WTC11 (cell line): ENCODE results near the gene DIDO1. TPM values are rescaled to one million over a fixed set of nuclear protein-coding genes. Genes with fewer than 3 reads are reported as not detected.

Source experiments
- ATAC-seq: fragments of 200-7000 bp; cut with Tn5 transposase; 2 replicates; pipeline ENCODE4 v1.10.0; 2021; ENCODE audit warnings: mild to moderate bottlenecking, moderate library complexity
- CTCF ChIA-PET: fragments of 300-600 bp; sonication (Branson Sonifier 250); formaldehyde crosslinking; loops from one replicate; lab custom pipeline; 2021; ENCODE audit warnings: antibody characterized with exemption; lab: Charles Lee
- POLR2A ChIA-PET: fragments of 350-600 bp; sonication (Branson Sonifier 250); formaldehyde crosslinking; loops from one replicate; lab custom pipeline; 2021; ENCODE audit warnings: antibody characterized with exemption; lab: Charles Lee
- DNase-seq: peaks from one replicate; pipeline ENCODE4 v3.0.0; 2021; ENCODE audit warnings: low spot score
- H3K27ac Mint-ChIP-seq: 2 replicates; pipeline ENCODE4 v1.8.0; 2021; ENCODE audit warnings: mixed read lengths
- H3K27me3 Mint-ChIP-seq: 2 replicates; pipeline ENCODE4 v1.8.0; 2021; ENCODE audit warnings: low read depth, mild to moderate bottlenecking, moderate library complexity, mixed read lengths
- H3K36me3 Mint-ChIP-seq: 2 replicates; pipeline ENCODE4 v1.8.0; 2021; ENCODE audit warnings: mixed read lengths
- H3K4me1 Mint-ChIP-seq: 2 replicates; pipeline ENCODE4 v1.8.0; 2022; ENCODE audit warnings: mixed read lengths
- H3K4me3 Mint-ChIP-seq: 2 replicates; pipeline ENCODE4 v1.8.0; 2021; ENCODE audit warnings: mild to moderate bottlenecking, moderate library complexity, mixed read lengths
- H3K9me3 Mint-ChIP-seq: 2 replicates; pipeline ENCODE4 v1.8.0; 2021; ENCODE audit warnings: mixed read lengths
- ATF1 ChIP-seq: sonication (generic); formaldehyde crosslinking; IDR thresholded peaks from 2 replicates; pipeline ENCODE4 v1.8.1; 2023; ENCODE audit warnings: mild to moderate bottlenecking, moderate library complexity, missing genetic modification reagents
- CTCF ChIP-seq: fragments of 200-600 bp; IDR thresholded peaks from 2 replicates; pipeline ENCODE4 v1.8.0; 2022; ENCODE audit warnings: antibody characterized with exemption
- ERG ChIP-seq: fragments of 250-450 bp; sonication (Bioruptor Pico); IDR thresholded peaks from 2 replicates; pipeline ENCODE4 v1.8.0; 2021; ENCODE audit warnings: mild to moderate bottlenecking
- ETV6 ChIP-seq: sonication (generic); formaldehyde crosslinking; IDR thresholded peaks from 2 replicates; pipeline ENCODE4 v1.8.1; 2022; ENCODE audit warnings: mild to moderate bottlenecking, missing genetic modification reagents
- FOXP4 ChIP-seq: sonication (generic); formaldehyde crosslinking; IDR thresholded peaks from 2 replicates; pipeline ENCODE4 v1.8.0; 2022; ENCODE audit warnings: mild to moderate bottlenecking, missing genetic modification reagents
- GTF2I ChIP-seq: fragments of 250-450 bp; sonication (Bioruptor Pico); conservative IDR thresholded peaks from 2 replicates; pipeline ENCODE4 v1.4.0; 2021; ENCODE audit warnings: mild to moderate bottlenecking
- HMGXB4 ChIP-seq: sonication (generic); formaldehyde crosslinking; IDR thresholded peaks from 2 replicates; pipeline ENCODE4 v1.8.1; 2023; ENCODE audit warnings: mild to moderate bottlenecking, moderate library complexity, missing genetic modification reagents
- IRF1 ChIP-seq: sonication (generic); formaldehyde crosslinking; IDR thresholded peaks from 2 replicates; pipeline ENCODE4 v1.8.0; 2023; ENCODE audit warnings: missing genetic modification reagents
- IRF2 ChIP-seq: sonication (generic); formaldehyde crosslinking; IDR thresholded peaks from 2 replicates; pipeline ENCODE4 v1.8.0; 2022; ENCODE audit warnings: low read depth, missing genetic modification reagents, borderline replicate concordance
- OVOL2 ChIP-seq: fragments of 250-450 bp; sonication (Bioruptor Pico); IDR thresholded peaks from 2 replicates; pipeline ENCODE4 v1.9.0; 2021; ENCODE audit warnings: mild to moderate bottlenecking, borderline replicate concordance
- RELA ChIP-seq: sonication (generic); formaldehyde crosslinking; IDR thresholded peaks from 2 replicates; pipeline ENCODE4 v1.8.1; 2022; ENCODE audit warnings: missing genetic modification reagents, mild to moderate bottlenecking, borderline replicate concordance
- ZBTB43 ChIP-seq: sonication (generic); formaldehyde crosslinking; IDR thresholded peaks from 2 replicates; pipeline ENCODE4 v1.8.1; 2023; ENCODE audit warnings: mild to moderate bottlenecking, missing genetic modification reagents
- ZNF232 ChIP-seq: sonication (generic); formaldehyde crosslinking; IDR thresholded peaks from 2 replicates; pipeline ENCODE4 v1.8.0; 2022; ENCODE audit warnings: mild to moderate bottlenecking, missing genetic modification reagents
- ZNF263 ChIP-seq: sonication (generic); formaldehyde crosslinking; IDR thresholded peaks from 2 replicates; pipeline ENCODE4 v1.8.1; 2022; ENCODE audit warnings: low read depth, mild to moderate bottlenecking, moderate library complexity, missing genetic modification reagents
- ZNF416 ChIP-seq: fragments of 250-450 bp; sonication (Bioruptor Pico); IDR thresholded peaks from 2 replicates; pipeline ENCODE4 v1.9.0; 2021; ENCODE audit warnings: mild to moderate bottlenecking, inconsistent platforms
- ZNF423 ChIP-seq: fragments of 250-450 bp; sonication (Bioruptor Pico); IDR thresholded peaks from 2 replicates; pipeline ENCODE4 v2.1.2; 2022; ENCODE audit warnings: mild to moderate bottlenecking, moderate library complexity
- ZNF512 ChIP-seq: sonication (generic); formaldehyde crosslinking; IDR thresholded peaks from 2 replicates; pipeline ENCODE4 v1.8.1; 2022; ENCODE audit warnings: missing genetic modification reagents, borderline replicate concordance
- total RNA-seq: library from RNA; stranded (reverse); gene quantifications from 3 replicates; pipeline ENCODE4 v1.2.3, GENCODE V29; 2021

DIDO1 gene
- total RNA-seq, 1 experiment from 2014 or later, result 87.3 TPM

- peaks cover 16% of the 10 kb centered on the region for H3K36me3 Mint-ChIP-seq
- ChIA-PET POLR2A (no interaction called here), CTCF (no interaction called here)
- H3K4me3 Mint-ChIP-seq, result no peak overlapping the region
- DNase-seq (no peak), ATAC-seq (no peak)
- no peak overlapping the region for H3K27ac Mint-ChIP-seq
- no peaks in the 10 kb centered on the region for H3K27me3 Mint-ChIP-seq
- H3K9me3 Mint-ChIP-seq, result no peaks in the 10 kb centered on the region
- H3K4me1 Mint-ChIP-seq, result peaks cover 7% of the 10 kb centered on the region
- TF ChIP-seq GTF2I (CRISPR knock-in tag) (no peak), FOXP4 (CRISPR knock-in tag) (no peak), ZNF416 (CRISPR knock-in tag) (no peak), ZBTB43 (CRISPR knock-in tag) (no peak), CTCF (no peak)
Measured at GRCh38 chr20:62837790-62838127, 88.5 kb downstream of the DIDO1 start.

GRCh38 chr20:62836967-62837490, 89.3 kb downstream of the DIDO1 start:
- DNase-seq (no peak), ATAC-seq (no peak)
- Mint-ChIP-seq H3K27me3 (no peaks in the 10 kb centered on the region), H3K36me3 (peaks cover 17% of the 10 kb centered on the region), H3K27ac (no peak overlapping the region), H3K4me1 (peaks cover 13% of the 10 kb centered on the region), H3K4me3 (no peak overlapping the region), H3K9me3 (no peaks in the 10 kb centered on the region)
- ChIA-PET CTCF (interaction anchor here (1.2 kb wide), 1 partner anchor 10 kb away, joined by 6 read pairs; no protein-coding TSS in a partner anchor), POLR2A (no interaction called here)
- no peak for TF ChIP-seq FOXP4 (CRISPR knock-in tag)
- TF ChIP-seq HMGXB4 (CRISPR knock-in tag), result no peak
- TF ChIP-seq IRF1 (CRISPR knock-in tag), result no peak
- TF ChIP-seq ZNF512 (CRISPR knock-in tag), result no peak
- TF ChIP-seq ETV6, result no peak
- TF ChIP-seq OVOL2, result no peak
- no peak for TF ChIP-seq ERG (CRISPR knock-in tag)
- no peak for TF ChIP-seq ATF1 (CRISPR knock-in tag)
- TF ChIP-seq ZNF232 (CRISPR knock-in tag), result no peak
- TF ChIP-seq RELA (CRISPR knock-in tag), result no peak
- TF ChIP-seq ZNF423 (CRISPR knock-in tag), result no peak
- TF ChIP-seq ZNF263, result no peak
- TF ChIP-seq IRF2, result no peak
